Thyroid gland (tissue), 4 donors: ENCODE measurements around the gene HMGN5. TPM values are rescaled to one million over a fixed set of nuclear protein-coding genes. Genes with fewer than 3 reads are reported as not detected.

Source experiments
- DNase-seq, 2 donors: peaks; one replicate each; pipeline ENCODE4 v3.0.0-alpha.2; 2019
- H3K27ac ChIP-seq, 3 donors: fragments of 200-600 bp; sonication (generic); 1 replicate in 2 of 3; 2 replicates in 1 of 3; pipeline ENCODE4 v1.5.1; 2016 to 2019; ENCODE audit warnings: mild to moderate bottlenecking in 1 of 3, moderate library complexity in 1 of 3
- H3K27me3 ChIP-seq: fragments of 200-600 bp; sonication (generic); one replicate; pipeline ENCODE4 v1.5.1; 2019
- H3K36me3 ChIP-seq, 2 donors: fragments of 200-600 bp; sonication (generic); one replicate each; pipeline ENCODE4 v1.5.1; 2016 to 2019
- H3K4me1 ChIP-seq, 2 donors: fragments of 200-600 bp; sonication (generic); one replicate each; pipeline ENCODE4 v1.5.1; 2017 to 2019
- H3K4me3 ChIP-seq, 3 donors: fragments of 200-600 bp; sonication (generic); replicated peaks in 1 of 3; 1 replicate in 2 of 3; 2 replicates in 1 of 3; pipeline ENCODE4 v1.5.1; 2016; ENCODE audit warnings: mild to moderate bottlenecking in 1 of 3
- H3K9me3 ChIP-seq: fragments of 200-600 bp; sonication (generic); one replicate; pipeline ENCODE4 v1.5.1; 2017
- POLR2A ChIP-seq, 2 donors: fragments of 450-650 bp; IDR thresholded peaks; one replicate each; pipeline ENCODE4 v1.6.1; 2017; ENCODE audit warnings: antibody characterized with exemption in 2 of 2, mild to moderate bottlenecking in 2 of 2, moderate library complexity in 1 of 2
- WGBS, 2 donors: methylation state at CpG; one replicate each; pipeline ENCODE4 v1.1.5; 2017; 5-methylcytosine and 5-hydroxymethylcytosine counted together
- intact Hi-C: fragments of 100-400 bp; cut with DNase I; formaldehyde crosslinking; loops from one replicate; pipeline ENCODE4 v1.15.1; 2023
- total RNA-seq, 4 donors: library from RNA; depleted of rRNA; stranded (reverse); fragments of >200 nt; gene quantifications; one replicate each; pipeline ENCODE4 v1.2.3, GENCODE V29; 2016
- TF ChIP-seq, protein P1 (sequence below), 6 experiments: fragments of 200-600 bp in 3 of 6; fragments of 450-650 bp in 3 of 6; sonication (generic) in 3 of 6; IDR thresholded peaks; one replicate each; pipeline ENCODE4 v1.5.1; 2016 to 2019; ENCODE audit warnings: antibody characterized with exemption in 6 of 6, mild to moderate bottlenecking in 2 of 6, inconsistent platforms in 1 of 6, moderate library complexity in 1 of 6

Gene HMGN5
- total RNA-seq, 4 donors from 2014 or later = 3.1 to 11.5 (median 8.4) TPM

DNA sequence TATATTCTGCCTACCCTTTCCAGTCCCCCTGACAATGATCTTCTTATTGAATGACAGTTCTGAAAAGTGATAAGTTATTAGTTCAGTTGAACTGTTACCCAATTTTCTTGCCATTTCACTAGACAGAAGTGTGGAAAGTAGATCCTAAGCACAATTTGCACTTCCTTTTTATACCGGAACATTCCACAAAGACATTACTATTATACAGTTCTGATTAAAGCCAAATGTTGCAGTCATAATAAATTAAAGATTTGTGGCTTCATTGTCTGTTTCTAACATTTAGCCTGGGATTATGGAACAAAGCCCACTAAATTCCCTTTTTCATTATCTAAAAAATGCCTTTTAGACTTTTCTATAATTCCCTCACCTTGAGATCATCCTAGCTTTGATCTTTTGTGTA, 14.0 kb upstream of the HMGN5 start:
- H3K4me1 ChIP-seq = no peaks in the 10 kb centered on the region
- intact Hi-C loops = no loop called here
- no peaks in the 10 kb centered on the region for H3K36me3 ChIP-seq
- H3K27me3 ChIP-seq = no peaks in the 10 kb centered on the region
- H3K27ac ChIP-seq = no peak overlapping the region
- DNase-seq = no peak
- TF ChIP-seq, protein P1, sequence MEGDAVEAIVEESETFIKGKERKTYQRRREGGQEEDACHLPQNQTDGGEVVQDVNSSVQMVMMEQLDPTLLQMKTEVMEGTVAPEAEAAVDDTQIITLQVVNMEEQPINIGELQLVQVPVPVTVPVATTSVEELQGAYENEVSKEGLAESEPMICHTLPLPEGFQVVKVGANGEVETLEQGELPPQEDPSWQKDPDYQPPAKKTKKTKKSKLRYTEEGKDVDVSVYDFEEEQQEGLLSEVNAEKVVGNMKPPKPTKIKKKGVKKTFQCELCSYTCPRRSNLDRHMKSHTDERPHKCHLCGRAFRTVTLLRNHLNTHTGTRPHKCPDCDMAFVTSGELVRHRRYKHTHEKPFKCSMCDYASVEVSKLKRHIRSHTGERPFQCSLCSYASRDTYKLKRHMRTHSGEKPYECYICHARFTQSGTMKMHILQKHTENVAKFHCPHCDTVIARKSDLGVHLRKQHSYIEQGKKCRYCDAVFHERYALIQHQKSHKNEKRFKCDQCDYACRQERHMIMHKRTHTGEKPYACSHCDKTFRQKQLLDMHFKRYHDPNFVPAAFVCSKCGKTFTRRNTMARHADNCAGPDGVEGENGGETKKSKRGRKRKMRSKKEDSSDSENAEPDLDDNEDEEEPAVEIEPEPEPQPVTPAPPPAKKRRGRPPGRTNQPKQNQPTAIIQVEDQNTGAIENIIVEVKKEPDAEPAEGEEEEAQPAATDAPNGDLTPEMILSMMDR (IDR thresholded peaks at IDR 0.05) = no peak
- TF ChIP-seq POLR2A (IDR thresholded peaks at IDR 0.05) = no peak
- 81 to 88% methylated on average over 1 of the region's 1 CpG for WGBS, 2 donors
- no peak overlapping the region for H3K4me3 ChIP-seq
- H3K9me3 ChIP-seq = no peaks in the 10 kb centered on the region

DNA sequence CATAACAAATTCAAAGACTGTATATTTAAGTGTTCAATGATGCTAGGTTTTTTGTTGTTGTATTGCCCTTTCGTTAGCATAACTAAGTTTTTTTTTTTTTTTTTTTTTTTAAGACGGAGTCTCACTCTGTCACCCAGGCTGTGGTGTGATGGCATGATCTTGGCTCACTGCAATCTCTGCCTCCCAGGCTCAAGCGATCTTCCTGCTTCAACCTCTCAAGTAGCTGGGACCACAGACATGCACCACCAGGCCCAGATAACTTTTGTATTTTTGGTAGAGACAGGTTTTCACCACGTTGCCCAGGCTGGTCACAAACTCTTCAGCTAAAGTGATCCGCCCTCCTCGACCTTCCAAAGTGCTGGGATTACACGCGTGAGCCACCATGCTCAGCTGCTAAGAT, 7.2 kb upstream of the HMGN5 start:
- WGBS, 2 donors = 58 to 68% methylated on average over 8 of the region's 8 CpGs
- peak overlapping the region in 1 of 3 donors; percentile 40 for H3K27ac ChIP-seq
- no peaks in the 10 kb centered on the region for H3K9me3 ChIP-seq
- H3K36me3 ChIP-seq = no peaks in the 10 kb centered on the region
- intact Hi-C loops = no loop called here
- peaks cover 0 to 3% of the 10 kb centered on the region in 2 donors for H3K4me1 ChIP-seq
- TF ChIP-seq POLR2A (IDR thresholded peaks at IDR 0.05) = no peak
- TF ChIP-seq, protein P1 (IDR thresholded peaks at IDR 0.05) = no peak
- no peak overlapping the region for H3K4me3 ChIP-seq
- DNase-seq = peak; percentile 21 to 26
- H3K27me3 ChIP-seq = no peaks in the 10 kb centered on the region

DNA sequence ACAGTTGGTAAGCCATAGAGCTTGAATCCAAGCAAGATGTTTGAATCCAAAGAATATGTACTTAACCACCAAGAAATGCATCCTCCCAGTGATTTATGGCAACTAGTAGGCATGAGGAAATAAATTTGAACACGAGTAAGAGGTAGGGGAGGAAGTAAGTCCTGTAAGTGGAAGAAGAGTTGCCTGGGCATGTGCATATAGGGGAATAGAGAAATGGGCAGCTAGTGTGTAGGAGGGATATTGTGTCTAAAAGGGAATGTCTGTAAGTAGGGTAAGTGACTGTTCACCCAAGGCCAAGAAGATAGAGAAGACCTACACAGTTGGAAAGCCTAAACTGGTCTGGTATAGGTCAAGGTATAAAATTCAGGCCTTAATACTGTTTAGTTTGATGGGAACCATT, 4.8 kb upstream of the HMGN5 start:
- intact Hi-C loops = no loop called here
- WGBS, 2 donors = 55 to 79% methylated on average over 1 of the region's 1 CpG
- Histone ChIP-seq H3K36me3 (no peaks in the 10 kb centered on the region), H3K4me1 (peaks cover 0 to 7% of the 10 kb centered on the region in 2 donors), H3K4me3 (no peak overlapping the region), H3K9me3 (no peaks in the 10 kb centered on the region), H3K27me3 (no peaks in the 10 kb centered on the region), H3K27ac (no peak overlapping the region)
- DNase-seq = no peak
- TF ChIP-seq, protein P1 (IDR thresholded peaks at IDR 0.05) = no peak
- no peak for TF ChIP-seq POLR2A (IDR thresholded peaks at IDR 0.05)

DNA sequence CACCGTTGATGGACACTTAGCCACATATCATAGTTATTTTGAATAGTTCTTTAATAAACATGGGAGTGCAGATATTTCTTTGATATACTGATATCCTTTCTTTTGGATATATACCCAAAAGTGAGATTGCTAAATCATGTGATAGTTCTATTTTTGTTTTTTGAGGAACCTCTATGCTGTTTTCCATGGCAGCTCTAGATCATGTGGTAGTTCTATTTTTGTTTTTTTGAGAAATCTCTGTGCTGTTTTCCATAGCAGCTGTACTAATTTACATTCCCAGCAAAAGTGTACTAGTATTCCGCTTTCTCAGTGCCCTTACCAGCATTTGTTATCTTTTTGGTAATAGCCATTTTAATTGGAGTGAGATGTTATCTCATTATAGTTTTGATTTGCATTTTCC, 3.8 kb upstream of the HMGN5 start:
- Histone ChIP-seq H3K4me1 (peaks cover 0 to 7% of the 10 kb centered on the region in 2 donors), H3K27me3 (no peaks in the 10 kb centered on the region), H3K4me3 (no peak overlapping the region), H3K27ac (no peak overlapping the region), H3K9me3 (no peaks in the 10 kb centered on the region), H3K36me3 (no peaks in the 10 kb centered on the region)
- intact Hi-C loops = no loop called here
- DNase-seq = no peak
- WGBS, 2 donors = 91 to 95% methylated on average over 2 of the region's 2 CpGs
- no peak for TF ChIP-seq POLR2A (IDR thresholded peaks at IDR 0.05)
- TF ChIP-seq, protein P1 (IDR thresholded peaks at IDR 0.05) = no peak

DNA sequence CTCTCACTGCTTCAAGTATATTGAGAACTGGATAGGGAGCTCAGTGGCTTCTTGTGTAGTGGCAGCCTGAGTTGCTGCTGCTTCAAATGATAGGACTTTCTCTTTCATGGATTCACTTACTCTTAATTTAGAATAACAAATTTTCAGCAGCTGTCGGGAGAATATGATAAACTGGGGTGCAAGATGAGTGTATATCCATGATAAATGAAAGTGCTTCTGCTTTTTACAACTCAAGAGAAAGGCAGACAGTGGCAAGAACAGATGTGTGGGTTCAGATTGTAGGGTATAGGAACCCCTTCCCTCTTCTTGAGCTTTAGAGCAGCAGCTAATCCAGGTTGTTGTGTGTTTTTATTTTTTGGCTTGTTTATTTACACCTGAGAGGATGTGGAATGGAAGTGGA, 1.2 kb upstream of the HMGN5 start:
- no peaks in the 10 kb centered on the region for H3K27me3 ChIP-seq
- H3K27ac ChIP-seq = peak overlapping the region in 2 of 3 donors; percentile 46 to 76
- 11 to 19% methylated on average over 1 of the region's 1 CpG for WGBS, 2 donors
- H3K4me1 ChIP-seq = peaks cover 0 to 4% of the 10 kb centered on the region in 2 donors
- DNase-seq = no peak
- no peaks in the 10 kb centered on the region for H3K36me3 ChIP-seq
- intact Hi-C loops = no loop called here
- peak overlapping the region in 2 of 3 donors; percentile 29 to 39 for H3K4me3 ChIP-seq
- no peak for TF ChIP-seq POLR2A (IDR thresholded peaks at IDR 0.05)
- TF ChIP-seq, protein P1 (IDR thresholded peaks at IDR 0.05) = no peak
- no peaks in the 10 kb centered on the region for H3K9me3 ChIP-seq
